HUDEP-2 (cell line): Measurements from ENCODE around the gene BAG1.

ENCODE experiments used
- DNase-seq, 76 experiments: peaks; one replicate each; lab custom pipeline; 2025; ENCODE audit not compliant: unreplicated experiment in 76 of 76; lab: John Stamatoyannopoulos, UW

Gene BAG1

DNA sequence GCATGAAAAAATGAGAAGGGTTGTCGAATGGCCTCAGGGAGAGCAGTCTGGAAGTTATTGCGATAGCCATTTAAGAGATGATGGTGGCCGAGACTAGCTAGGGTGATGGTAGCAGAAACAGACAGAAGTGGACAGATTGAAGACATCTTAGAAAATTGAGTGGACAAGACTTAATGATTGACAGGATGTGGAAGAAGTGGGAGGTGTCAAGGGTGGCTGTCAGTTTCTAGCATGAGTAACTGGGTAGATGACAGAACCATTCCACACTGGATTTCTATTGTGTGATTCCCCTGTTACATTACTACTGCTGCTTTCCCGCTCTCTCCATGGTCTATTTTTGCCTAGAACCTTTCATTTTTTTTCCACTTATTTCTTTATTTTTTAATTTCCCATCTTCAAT lies 13.0 kb upstream of the BAG1 start:
- no peak for DNase-seq

DNA sequence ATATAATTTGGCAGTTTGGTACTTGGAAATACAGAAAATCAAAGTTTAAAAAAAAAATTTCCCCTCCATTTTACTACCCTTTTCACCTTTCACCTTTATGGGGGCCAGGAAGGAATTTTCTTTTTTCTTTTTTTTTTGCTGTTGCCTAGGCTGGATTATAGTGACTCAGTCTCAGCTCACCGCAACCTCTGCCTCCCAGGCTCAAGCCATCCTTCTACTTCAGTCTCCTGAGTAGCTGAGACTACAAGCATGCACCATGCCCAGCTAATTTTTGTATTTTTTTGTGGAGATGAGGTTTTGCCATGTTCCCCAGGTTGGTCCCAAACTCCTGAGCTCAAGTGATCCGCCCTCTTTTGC lies 9.4 kb upstream of the BAG1 start:
- DNase-seq = no peak

DNA sequence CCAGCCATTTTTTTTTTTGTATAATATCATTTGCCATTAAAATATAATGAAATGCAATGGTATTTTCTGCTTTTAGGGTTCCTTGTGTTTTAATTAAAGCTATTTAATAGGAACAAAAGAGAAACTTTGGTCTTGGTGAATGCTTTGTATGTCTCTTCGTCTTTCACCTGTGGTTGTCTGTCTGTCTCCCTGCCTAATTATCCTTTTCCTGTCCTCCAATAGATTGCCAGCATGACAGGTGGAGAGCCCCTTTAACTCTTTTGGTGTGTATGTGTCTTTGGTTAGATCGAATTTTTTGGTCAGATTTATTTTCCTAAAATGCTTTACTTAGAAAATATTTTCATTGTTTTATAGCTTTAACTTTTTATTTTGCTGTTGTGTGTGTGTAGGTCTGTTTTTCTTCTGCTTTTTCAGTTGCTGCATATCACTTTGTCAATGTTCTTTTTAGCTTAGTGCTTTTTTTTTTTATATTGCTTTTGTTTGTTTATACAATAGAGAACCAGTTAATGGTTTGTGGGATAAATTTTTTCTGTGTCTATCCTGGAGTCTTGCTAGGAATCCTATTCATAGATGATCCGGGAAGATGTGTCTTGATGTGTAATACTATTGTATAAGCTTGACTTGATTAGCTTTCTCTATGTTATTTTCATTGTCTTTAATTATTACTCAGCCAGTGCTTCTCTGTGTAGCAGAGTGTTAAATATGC lies 8.9 kb upstream of the BAG1 start:
- DNase-seq = no peak

DNA sequence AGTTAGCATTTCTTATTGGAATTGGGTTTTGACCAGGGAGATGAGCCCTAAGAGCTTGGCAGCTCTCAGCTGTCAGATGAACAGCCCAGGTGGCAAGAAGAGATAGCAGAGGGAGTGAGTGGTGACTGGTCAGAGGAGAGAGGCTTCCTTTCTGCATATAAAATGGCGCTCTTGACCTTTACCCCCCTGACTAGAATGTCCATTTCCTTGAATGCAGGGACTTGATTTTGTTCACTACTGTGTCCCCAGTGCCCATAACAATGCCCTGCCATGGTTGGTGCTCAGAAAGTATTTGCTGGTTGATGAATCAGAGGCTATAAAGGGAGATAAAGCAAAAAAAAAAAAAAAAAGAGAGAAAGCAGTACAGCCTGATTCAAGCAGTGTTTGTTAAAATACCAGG lies 7.6 kb upstream of the BAG1 start:
- DNase-seq = peak in 18 of 76 experiments; percentile 2 to 59 (median 21)

DNA sequence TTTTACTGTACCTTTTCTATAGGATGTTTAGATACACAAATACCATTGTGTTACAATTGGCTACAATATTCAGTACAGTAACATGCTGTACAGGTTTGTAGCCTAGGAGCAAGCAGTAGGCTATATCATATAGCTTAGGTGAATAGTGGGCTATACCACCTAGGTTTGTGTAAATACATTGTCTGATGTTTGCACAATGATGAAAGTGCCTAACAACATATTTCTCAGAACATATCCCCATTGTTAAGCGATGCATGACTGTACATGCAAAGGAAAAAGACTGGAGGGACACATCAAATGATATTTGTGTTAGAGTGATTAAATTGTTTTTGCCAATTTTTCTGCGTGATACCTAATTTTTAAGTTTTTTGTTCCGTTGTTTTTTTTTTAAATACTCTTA lies 5.6 kb upstream of the BAG1 start:
- no peak for DNase-seq

DNA sequence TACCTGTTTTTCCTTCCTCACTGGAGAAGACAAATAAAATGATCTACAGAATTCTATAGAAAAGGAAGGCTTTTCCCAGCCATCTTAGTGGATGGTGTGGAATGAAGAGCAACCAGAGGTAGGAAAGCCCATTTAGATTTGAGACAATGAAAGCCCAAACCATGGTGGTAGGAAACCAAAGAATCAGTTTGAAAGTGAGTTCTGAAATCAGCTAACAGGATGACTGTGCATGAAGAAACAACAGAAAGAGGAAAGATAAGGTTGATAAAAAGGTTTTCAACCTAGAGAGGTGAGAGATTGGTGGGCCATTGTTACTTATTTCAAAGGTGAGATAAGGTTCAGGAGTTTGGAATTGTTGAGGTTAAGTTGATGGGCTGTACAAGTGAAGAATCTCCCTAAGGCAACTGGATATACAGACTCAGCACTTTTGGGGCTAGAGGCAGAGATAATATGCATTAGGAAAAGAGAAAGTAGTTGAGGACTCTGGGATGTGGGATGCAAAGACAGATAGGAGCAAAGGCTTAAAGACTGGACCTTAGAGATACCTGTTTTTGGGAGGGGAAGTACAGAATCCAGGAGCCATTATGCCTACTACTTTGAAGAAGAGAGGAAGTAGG lies 2.8 kb upstream of the BAG1 start:
- no peak for DNase-seq

DNA sequence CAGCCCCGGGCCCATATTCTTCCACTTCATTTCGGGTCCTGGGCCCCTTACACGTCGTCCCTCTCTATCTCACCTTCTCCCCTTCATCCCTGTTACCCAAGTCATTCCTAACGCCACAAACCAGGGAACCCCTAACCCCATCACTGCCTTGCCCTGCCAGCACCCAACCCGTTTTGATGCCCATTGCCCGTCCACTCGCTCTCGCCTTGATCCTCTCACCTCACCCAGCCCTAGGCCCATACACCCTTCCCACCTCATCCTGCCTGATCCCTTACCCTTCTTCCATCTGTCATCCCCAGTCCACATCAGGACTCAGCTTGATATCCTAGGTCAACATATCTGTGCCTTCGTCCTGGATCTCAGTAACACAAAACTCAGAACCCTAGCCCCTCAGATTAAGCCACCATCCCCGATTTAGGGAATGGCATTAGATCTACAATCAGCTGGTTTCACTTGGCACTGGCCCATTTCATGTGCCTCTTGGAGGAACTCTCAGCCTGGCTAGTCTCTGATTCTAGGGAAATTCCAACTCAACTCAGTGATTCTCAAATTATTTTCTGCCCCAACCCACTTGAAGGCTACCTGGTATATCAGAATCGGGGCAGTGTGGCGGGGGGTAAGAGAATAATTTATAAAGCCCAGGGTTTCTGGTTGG lies 830 bp upstream of the BAG1 start:
- peak in 1 of 76 experiments; percentile 2 for DNase-seq

DNA sequence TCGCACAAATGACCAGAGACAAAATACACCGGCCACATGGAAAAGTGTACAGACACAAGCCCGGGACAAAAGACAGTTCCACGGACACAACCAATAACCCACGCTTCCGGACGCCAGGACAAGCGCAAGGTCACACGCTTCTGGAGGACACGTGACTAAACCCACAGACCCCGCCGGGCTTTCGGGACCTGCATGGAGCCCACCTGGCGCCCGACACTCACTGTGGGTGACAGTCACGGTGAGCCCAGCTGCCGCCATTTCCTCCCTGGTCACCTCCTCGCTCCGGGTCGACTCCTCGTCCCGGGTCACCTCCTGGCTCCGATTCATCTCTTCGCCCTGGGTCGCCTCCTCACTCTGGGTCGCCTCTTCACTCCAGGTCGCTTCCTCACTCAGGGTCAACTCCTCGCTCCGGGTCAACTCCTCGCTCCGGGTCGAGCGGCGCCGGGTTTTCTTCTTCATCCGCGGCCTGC lies 470 bp downstream of the BAG1 start:
- peak in 21 of 76 experiments; percentile 4 to 61 (median 31) for DNase-seq

DNA sequence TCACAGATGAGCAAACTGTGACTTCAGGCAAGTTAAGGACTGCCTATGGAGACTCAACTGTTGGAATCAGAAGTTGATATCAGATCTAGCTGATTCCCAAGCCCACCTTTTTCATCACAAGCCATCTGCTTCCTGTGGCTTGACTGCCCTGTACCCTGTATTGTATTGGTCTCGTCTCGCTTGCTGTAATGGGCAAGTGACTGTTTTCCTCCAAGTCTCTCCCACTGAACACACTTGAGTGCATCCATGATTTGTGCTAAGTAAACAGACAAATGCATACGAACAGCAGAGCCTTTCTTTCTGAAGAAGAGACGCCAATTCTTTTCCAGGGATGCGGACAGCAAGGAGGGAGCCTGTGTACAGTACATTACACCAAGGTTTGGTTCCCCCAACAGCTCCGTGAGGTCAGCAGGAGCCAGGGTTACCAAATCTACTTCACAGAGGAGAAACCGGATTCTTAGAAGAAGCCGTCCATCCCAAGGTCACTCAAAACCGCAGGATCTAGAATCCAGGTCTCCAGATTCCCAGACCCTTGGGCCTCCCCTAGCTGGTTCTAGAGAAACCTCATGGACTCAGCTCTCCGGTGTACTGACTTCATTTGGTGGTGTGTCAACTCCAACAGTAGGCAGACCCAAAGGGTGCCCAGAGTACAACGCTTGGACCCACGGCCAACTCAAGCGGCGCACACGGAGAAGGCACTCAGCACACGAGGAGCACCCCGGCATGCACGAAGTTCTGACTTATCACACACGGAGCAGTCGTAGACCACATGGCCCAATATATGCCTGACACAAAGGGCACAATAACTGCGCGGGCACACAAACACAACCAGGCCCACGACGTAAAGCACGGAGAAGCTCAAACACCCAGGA lies 1.1 kb downstream of the BAG1 start:
- DNase-seq = peak in 13 of 76 experiments; percentile 5 to 37 (median 23)

DNA sequence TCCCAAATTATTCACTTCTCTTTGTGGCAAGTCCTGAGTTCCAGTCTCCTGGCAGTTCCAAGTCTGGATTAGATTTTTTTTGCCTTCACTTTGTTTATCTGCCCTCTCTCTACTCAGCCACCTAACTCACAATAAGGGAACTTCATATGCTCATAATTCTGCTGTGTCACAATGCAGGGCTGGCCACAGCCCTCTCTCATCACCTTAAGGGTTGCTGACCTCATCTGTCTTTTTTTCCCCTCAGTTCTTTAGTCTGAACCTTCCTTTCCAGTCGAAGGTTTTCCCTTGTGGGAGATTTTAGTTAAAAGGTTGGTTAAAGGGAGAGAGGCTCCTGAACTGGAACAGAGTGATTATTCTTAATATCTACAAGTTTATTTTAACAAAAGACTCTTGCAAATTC lies 4.1 kb downstream of the BAG1 start:
- peak in 3 of 76 experiments; percentile 1 to 13 (median 6) for DNase-seq

DNA sequence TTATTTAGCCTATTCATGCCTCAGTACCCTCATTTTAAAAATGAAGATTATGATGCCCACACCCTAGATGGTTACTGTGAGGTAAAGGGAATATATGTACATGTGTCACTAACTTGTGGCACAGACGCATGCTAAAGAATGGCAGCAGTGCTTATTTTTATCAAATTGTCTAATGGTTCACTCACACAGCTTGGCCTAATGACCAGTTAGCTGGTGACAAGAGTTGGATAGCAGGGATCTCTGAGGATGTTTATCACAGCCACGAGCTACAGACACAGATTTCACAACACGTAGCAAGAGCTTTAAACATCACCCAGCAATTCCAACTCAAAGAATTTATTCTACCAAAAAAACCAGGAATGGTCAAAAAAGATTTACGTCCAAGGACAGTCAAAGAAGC lies 7.2 kb downstream of the BAG1 start:
- DNase-seq = no peak

DNA sequence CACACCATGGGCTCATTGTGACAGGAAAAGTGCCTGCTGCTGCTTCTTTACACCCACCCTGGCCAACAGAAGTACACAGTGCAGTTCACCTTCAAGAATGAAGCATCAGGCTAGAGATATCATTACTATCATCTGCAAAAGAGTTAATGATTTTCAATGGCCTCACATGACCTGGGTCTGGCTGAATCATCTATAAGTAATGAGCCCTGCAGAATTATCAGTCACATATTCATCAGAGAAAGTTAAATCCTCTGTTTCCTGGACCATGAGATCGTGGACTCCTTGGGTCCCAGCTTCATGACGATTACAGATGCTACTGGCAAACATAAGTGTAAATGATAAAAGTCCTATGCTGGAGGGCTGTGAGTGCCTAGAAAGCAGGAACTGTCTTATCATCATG lies 8.3 kb downstream of the BAG1 start:
- DNase-seq = no peak

DNA sequence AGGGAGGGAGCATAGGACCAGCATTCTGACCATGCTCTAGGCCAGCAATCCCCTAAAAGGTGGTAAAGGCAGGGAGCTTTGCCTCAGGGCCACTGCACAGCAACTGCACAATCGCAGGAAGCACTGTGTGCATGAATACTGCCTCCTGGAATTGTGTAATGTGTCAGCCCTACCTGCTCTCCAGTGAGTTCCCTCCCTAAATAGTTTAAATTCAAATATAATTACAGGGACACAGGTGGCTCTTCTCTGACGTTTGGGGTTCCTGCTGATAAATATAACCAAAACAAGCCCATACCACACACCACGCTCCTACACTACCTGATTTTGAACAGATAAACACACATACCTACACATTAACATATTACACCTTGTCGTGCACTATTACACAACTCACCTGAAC lies 9.0 kb downstream of the BAG1 start:
- DNase-seq = no peak

DNA sequence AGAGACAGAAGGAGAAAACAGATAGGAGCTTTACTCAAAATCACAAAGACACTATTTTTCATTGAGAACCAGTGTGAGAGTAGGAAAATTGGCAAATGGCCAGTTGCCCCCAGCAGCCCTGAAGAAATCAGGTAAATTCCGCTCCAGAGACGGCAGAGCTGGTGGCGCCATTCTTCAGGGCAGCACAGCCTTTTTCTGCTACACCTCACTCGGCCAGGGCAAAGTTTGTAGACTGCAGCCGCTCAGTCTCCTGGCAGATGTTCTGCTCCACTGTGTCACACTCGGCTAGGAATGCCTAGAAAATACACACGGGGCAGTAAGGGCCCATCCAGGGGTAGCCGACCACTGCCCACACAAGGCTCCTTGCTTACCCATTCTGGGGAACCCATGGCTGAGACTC lies 9.5 kb downstream of the BAG1 start:
- DNase-seq = no peak

DNA sequence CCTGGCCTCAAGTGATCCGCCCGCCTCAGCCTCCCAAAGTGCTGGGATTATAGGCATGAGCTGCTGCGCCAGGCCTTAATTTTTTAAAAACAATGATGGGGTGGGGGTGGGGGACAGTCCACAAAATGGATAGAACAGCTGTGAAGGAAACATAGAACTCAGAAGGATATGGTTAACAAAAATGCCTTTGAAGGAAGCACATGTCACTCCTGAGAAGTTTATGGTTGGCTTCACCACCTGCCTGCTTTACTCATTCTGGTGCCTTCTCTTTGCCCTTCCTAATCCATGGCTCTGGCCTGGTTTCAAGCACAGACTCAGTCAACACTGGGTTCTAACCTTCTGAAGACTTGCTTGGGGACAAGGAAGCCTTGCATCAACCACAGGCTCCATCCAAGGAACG lies 10.3 kb downstream of the BAG1 start:
- no peak for DNase-seq

DNA sequence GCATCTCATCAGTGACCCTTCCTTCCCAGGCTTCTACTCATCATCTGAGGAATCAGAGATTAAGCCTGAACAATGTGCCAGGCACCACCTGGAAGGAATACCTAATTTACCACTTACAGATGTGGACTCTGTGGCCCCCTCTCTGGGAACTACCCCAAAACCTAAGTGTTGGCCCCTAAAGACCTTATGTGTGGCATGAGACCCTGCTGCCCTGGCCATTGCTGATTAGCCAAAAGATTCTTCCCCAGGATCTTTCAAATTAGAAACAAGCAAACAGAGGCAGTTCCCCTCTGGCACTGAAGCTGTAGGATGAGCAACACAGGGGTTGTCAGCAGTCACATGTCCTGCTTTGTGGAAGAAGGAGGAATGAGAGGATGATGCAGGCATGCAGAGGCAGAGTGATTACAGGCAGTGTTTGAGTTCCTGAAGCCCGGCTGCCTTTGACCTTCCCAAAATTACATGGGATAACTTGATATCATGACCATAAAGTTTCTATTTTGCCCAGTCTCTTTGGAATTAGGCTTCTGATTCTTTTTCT lies 14.0 kb downstream of the BAG1 start:
- DNase-seq = no peak

DNA sequence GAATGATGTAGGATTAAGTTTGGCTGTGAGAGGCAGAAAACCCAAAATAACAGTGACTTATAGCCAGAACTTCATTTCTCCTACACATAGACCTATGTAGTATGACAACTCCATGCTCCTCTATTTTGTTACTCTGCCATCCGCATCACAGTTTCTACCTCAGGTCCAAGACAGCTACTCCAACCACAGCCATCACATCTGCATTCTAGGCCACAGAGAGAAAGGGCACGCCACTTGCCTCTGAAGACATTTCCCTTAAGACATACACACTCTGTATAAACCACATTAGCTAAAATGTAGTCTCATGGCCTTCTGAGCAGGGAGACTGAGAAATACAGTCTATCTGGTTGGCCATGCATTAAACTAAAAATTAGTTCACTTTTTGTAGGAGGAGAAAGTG lies 14.5 kb downstream of the BAG1 start:
- no peak for DNase-seq

DNA sequence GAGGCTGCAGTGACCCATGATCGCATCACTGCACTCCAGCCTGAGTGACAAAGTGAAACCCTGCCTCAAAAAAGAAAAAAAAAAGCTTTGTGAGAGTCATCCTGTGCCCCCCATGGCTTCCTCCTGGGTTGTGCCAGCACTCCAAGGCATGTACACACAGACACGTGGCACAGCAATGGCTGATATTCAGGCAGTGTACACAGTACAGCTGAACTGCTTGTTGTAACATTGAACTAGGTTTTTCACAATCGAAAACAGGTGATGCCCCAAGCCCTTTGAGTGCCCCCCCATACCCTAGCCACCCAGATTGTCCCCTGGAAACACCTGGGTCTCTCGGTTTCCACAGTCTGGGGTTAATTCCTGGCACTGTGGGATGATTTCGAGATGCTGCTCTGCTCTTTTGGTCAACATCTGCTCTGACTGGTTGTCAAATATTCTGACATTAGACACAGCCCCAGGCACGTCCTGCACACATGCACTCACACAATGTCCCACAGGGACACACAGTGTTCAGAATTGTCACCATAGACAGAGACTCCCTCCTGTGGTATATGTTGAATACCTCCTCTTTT lies 15.3 kb downstream of the BAG1 start:
- no peak for DNase-seq

DNA sequence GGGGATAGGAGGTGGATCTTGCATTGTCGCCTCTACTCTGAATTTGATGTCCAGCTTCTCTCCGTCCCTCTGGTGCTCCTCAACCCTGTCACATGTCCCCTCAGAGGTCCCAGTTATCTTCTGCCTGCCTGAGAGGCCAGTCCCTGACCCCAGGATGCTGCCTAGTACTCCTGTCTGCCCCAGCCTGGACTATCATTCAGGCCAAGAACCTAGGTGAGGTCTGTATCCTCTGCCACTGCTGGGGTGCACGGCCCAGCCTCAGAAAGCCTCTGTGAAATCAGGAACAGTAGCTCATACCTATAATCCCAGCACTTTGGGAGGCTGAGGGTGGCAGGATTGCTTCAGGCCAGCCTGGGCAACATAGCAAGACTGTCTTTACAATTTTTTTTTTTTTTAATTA lies 15.9 kb downstream of the BAG1 start:
- no peak for DNase-seq

DNA sequence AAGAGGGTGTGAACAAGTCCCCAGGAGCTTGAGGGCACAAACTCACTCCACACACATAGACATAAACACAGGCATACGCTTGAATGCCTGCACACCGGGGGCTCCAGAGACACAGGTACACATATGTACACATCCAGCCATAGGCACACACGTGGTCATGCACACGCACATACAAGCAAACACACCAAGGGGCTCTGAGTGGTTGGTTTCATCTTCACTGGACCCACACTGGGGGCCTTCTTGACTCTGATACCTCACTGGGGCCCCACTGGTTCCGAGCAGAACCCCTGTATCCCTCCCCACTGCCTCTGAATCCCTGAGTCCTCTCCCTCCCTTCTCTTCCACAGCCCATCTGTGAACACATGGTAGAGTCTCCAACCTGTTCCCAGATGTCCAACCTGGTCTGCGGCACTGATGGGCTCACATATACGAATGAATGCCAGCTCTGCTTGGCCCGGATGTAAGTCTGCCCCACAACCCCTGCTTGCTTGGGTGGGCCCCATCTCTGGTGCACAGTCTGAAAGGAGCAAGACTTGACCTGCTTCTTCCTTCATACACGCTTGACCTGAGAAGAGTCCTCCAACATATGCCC lies 18.1 kb downstream of the BAG1 start:
- no peak for DNase-seq
